Activated CD4-positive, alpha-beta T cell treated with anti-CD3 and anti-CD28 coated beads for 48 hours (primary cell): Measurements from ENCODE around the gene GRM4.
"Not testable (repeated sequence)": the region's sequence is repeated elsewhere in the genome, so short reads cannot be mapped to it uniquely, and the experiment has no call there.

Source experiments
- DNase-seq: peaks from one replicate; pipeline ENCODE4 v3.0.0-alpha.2; 2020

Gene GRM4

GRCh38 chr6:34059914-34060313, 86.0 kb downstream of the GRM4 start:
- DNase-seq: no peak

GRCh38 chr6:34059136-34059731, 86.7 kb downstream of the GRM4 start:
- no peak for DNase-seq

- DNase-seq: no peak
Observed at GRCh38 chr6:34057790-34058189, 88.1 kb downstream of the GRM4 start.

GRCh38 chr6:34057191-34057590, 88.7 kb downstream of the GRM4 start:
- no peak for DNase-seq

- peak; percentile 35 for DNase-seq
Observed at GRCh38 chr6:34056305-34057108, 89.4 kb downstream of the GRM4 start.

- DNase-seq: peak; percentile 79
Observed at GRCh38 chr6:34055223-34055933, 90.5 kb downstream of the GRM4 start.

- no peak for DNase-seq
Observed at GRCh38 chr6:34053721-34054120, 92.2 kb downstream of the GRM4 start.

- DNase-seq: no peak
Observed at GRCh38 chr6:34052918-34053608, 92.8 kb downstream of the GRM4 start.

GRCh38 chr6:34052071-34052825, 93.6 kb downstream of the GRM4 start:
- no peak for DNase-seq

GRCh38 chr6:34051331-34051919, 94.5 kb downstream of the GRM4 start:
- no peak for DNase-seq

GRCh38 chr6:34050691-34051090, 95.2 kb downstream of the GRM4 start:
- no peak for DNase-seq

- no peak for DNase-seq
Observed at GRCh38 chr6:34049395-34050342, 96.2 kb downstream of the GRM4 start.

- no peak for DNase-seq
Observed at GRCh38 chr6:34047913-34048867, 97.7 kb downstream of the GRM4 start.

- no peak for DNase-seq
Observed at GRCh38 chr6:34046617-34047016, 99.3 kb downstream of the GRM4 start.

- DNase-seq: no peak
Observed at GRCh38 chr6:34045771-34046170, 100.1 kb downstream of the GRM4 start.

- DNase-seq: peak; percentile 13
Observed at GRCh38 chr6:34044945-34045595, 100.8 kb downstream of the GRM4 start.

- DNase-seq: no peak
Observed at GRCh38 chr6:34043359-34043758, 102.5 kb downstream of the GRM4 start.

- DNase-seq: not testable (repeated sequence)
Observed at GRCh38 chr6:34041998-34042397, 103.9 kb downstream of the GRM4 start.

GRCh38 chr6:34041385-34041784, 104.5 kb downstream of the GRM4 start:
- DNase-seq: no peak
